ENCODE results near the gene RELT.

DNA sequence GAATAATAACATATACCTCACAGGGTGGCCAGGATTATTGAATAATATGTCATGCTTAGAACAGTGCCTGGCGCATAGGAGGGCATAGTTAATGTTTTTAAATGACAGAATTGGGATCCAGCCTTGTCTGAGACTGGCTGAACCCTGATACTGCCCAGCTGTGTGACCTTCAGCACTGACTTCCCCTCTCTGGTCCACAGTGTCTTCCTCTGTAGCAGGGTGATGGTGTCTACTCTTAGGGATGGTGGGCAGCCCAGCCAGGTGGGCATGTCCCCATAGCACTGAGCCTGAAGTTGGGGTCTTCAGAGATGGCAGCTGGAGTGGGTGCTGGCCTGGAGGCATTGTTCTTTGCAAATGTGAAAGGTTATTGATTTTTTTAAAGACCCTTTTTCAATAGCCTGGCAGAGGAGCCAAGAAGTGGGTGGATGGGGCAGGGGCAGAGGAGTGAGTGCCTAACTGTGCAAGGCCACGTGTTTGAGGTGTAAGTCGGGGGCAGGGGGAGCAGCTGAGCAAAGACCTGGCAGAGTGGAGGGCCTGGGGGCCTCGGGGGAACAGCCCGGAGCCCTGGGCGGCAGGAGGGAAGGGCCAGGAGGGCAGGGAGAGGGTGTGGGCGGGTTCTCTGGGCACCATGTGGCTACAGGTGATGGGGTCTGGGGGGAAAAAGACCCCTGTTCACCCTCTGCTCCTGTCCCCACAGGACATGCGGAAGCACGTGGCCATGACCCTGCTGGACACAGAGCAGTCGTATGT, 29.8 kb upstream of the RELT start:
- TF ChIP-seq POLR2A (IDR thresholded peaks at IDR 0.05): no peak
- TF ChIP-seq, protein P1, sequence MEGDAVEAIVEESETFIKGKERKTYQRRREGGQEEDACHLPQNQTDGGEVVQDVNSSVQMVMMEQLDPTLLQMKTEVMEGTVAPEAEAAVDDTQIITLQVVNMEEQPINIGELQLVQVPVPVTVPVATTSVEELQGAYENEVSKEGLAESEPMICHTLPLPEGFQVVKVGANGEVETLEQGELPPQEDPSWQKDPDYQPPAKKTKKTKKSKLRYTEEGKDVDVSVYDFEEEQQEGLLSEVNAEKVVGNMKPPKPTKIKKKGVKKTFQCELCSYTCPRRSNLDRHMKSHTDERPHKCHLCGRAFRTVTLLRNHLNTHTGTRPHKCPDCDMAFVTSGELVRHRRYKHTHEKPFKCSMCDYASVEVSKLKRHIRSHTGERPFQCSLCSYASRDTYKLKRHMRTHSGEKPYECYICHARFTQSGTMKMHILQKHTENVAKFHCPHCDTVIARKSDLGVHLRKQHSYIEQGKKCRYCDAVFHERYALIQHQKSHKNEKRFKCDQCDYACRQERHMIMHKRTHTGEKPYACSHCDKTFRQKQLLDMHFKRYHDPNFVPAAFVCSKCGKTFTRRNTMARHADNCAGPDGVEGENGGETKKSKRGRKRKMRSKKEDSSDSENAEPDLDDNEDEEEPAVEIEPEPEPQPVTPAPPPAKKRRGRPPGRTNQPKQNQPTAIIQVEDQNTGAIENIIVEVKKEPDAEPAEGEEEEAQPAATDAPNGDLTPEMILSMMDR (IDR thresholded peaks at IDR 0.05): no peak
- no peak for TF ChIP-seq EP300 (IDR thresholded peaks at IDR 0.05)
- no peak for TF ChIP-seq POLR2AphosphoS5 (IDR thresholded peaks at IDR 0.05)
